HG03521 (cell line): ENCODE results near the gene EXOC1L.

Source experiments
- ATAC-seq: cut with Tn5 transposase; IDR thresholded peaks from one replicate; pipeline ENCODE4 v1.9.1; 2021; ENCODE audit warnings: mild to moderate bottlenecking, moderate library complexity; ENCODE audit not compliant: unreplicated experiment

The EXOC1L gene

GRCh38 chr4:55879224-55879623, 59.6 kb downstream of the EXOC1L start:
- ATAC-seq: no peak

GRCh38 chr4:55880652-55881280, 61.2 kb downstream of the EXOC1L start:
- ATAC-seq: no peak

GRCh38 chr4:55884093-55884850, 64.7 kb downstream of the EXOC1L start:
- ATAC-seq: no peak

GRCh38 chr4:55884851-55885219, 65.2 kb downstream of the EXOC1L start:
- no peak for ATAC-seq
